A549 (cell line): ENCODE measurements around the gene HRH2.

ENCODE experiments used
- CBX8 ChIP-seq: fragments of 200-600 bp; sonication (generic); IDR thresholded peaks from 2 replicates; pipeline ENCODE4 v1.6.1; 2016
- CTCF ChIP-seq: fragments of >200 bp; sonication (Bioruptor Twin); formaldehyde crosslinking; IDR thresholded peaks from 3 replicates; pipeline ENCODE4 v1.5.1; 2016
- ELK1 ChIP-seq: fragments of 150-350 bp; IDR thresholded peaks from 2 replicates; pipeline ENCODE4 v1.6.1; 2014; ENCODE audit warnings: low read depth, mild to moderate bottlenecking, low read length
- EP300 ChIP-seq, 2 experiments: fragments of >200 bp; sonication (Bioruptor Twin); formaldehyde crosslinking; IDR thresholded peaks; 2 replicates in 1 of 2; 3 replicates in 1 of 2; pipeline ENCODE4 v1.6.1; 2016 to 2017
- JUNB ChIP-seq: fragments of >200 bp; sonication (Bioruptor Twin); formaldehyde crosslinking; IDR thresholded peaks from 2 replicates; pipeline ENCODE4 v1.6.1; 2016
- KDM5A ChIP-seq: fragments of 200-600 bp; sonication (generic); IDR thresholded peaks from 2 replicates; pipeline ENCODE4 v1.6.1; 2016; ENCODE audit warnings: antibody characterized with exemption, mild to moderate bottlenecking
- POLR2A ChIP-seq: IDR thresholded peaks from 2 replicates; pipeline ENCODE4 v1.6.1; 2012; ENCODE audit warnings: mild to moderate bottlenecking, low read length
- ZC3H11A ChIP-seq: fragments of 450-650 bp; IDR thresholded peaks from 2 replicates; pipeline ENCODE4 v1.6.1; 2014; ENCODE audit warnings: antibody characterized with exemption, mild to moderate bottlenecking
- ZNF302 ChIP-seq: fragments of 250-450 bp; sonication (Bioruptor Pico); IDR thresholded peaks from 2 replicates; pipeline ENCODE4 v1.9.0; 2021; ENCODE audit warnings: inconsistent platforms, mild to moderate bottlenecking, moderate library complexity
- TF ChIP-seq, protein P1 (sequence below): IDR thresholded peaks from 2 replicates; pipeline ENCODE4 v1.6.1; 2012

GRCh38 chr5:175712313-175712680 is 54.4 kb downstream of the HRH2 start:
- TF ChIP-seq CTCF (no peak), KDM5A (no peak), ELK1 (no peak), POLR2A (no peak), ZNF302 (CRISPR knock-in tag) (no peak), JUNB (no peak), EP300 (IDR thresholded peaks at IDR 0.05) (no peak), CBX8 (no peak), ZC3H11A (no peak)
- TF ChIP-seq, protein P1, sequence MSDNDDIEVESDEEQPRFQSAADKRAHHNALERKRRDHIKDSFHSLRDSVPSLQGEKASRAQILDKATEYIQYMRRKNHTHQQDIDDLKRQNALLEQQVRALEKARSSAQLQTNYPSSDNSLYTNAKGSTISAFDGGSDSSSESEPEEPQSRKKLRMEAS = no peak
